ENCODE results near the gene BCL11A.

GRCh38 chr2:60555783-60556139 lies 2.3 kb upstream of the BCL11A start:
- TF ChIP-seq CTCF (IDR thresholded peaks at IDR 0.05; ENCODE audit: low read depth, low read length, missing input control) (no peak), REST (IDR thresholded peaks at IDR 0.05) (no peak), RAD21 (IDR thresholded peaks at IDR 0.05) (no peak), YY1 (IDR thresholded peaks at IDR 0.05) (no peak), GABPA (IDR thresholded peaks at IDR 0.05 in 1 of 2, conservative IDR thresholded peaks at IDR 0.05 in 1 of 2) (no peak), SP1 (IDR thresholded peaks at IDR 0.05) (no peak), JUND (IDR thresholded peaks at IDR 0.05) (no peak), EGR1 (IDR thresholded peaks at IDR 0.05; ENCODE audit: low read depth in 2 of 2) (no peak), TAF1 (conservative IDR thresholded peaks at IDR 0.05) (no peak)
- TF ChIP-seq, protein P1, sequence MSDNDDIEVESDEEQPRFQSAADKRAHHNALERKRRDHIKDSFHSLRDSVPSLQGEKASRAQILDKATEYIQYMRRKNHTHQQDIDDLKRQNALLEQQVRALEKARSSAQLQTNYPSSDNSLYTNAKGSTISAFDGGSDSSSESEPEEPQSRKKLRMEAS (IDR thresholded peaks at IDR 0.05) = no peak

All from liver (tissue), 3 donors.